Measurements from ENCODE around the gene PTPN14. TPM values are rescaled to one million over a fixed set of nuclear protein-coding genes. Genes with fewer than 3 reads are reported as not detected.

The PTPN14 gene
- total and polyA plus RNA-seq, 2 of the 8 experiments (the other 6 are each of a cell fraction or from before 2014, with no cell fraction given): 14.4 to 93.6 TPM

- TF ChIP-seq CTBP2 (IDR thresholded peaks at IDR 0.05; ENCODE audit: borderline replicate concordance, insufficient read depth, insufficient read length, low read length) (no peak), USF2 (IDR thresholded peaks at IDR 0.05; ENCODE audit: low read length) (no peak), YY1 (IDR thresholded peaks at IDR 0.05; ENCODE audit: low read depth, low read length) (no peak)
Observed at GRCh38 chr1:214449371-214449770, 102.0 kb downstream of the PTPN14 start (continued).
